Bone marrow (tissue), 2 donors: ENCODE measurements around the gene CKMT2.
"Not testable (repeated sequence)": the region's sequence is repeated elsewhere in the genome, so short reads cannot be mapped to it uniquely, and the experiment has no call there.

ENCODE experiments used
- DNase-seq, 2 donors: peaks; one replicate each; lab custom pipeline; 2025; lab: John Stamatoyannopoulos, UW

Gene CKMT2

DNA sequence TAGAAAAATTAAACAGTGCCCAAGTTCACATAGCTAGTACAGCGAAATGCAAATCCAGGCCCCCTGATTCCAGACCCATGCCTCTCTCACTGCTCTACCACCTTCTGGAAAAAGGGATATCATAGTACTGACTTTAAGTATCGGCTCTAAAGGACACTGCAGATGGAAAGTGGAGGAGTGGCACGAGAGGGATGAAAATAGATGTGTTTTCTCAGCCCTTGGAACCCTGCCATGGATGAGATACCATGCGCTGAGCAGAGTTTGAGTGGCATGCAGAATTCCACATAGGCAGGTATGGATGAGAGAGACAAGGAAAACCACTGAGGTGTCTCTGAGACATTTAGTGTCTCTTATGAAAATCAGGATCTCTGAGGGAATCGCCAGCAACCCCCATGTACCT, 18.8 kb downstream of the CKMT2 start:
- no peak for DNase-seq

DNA sequence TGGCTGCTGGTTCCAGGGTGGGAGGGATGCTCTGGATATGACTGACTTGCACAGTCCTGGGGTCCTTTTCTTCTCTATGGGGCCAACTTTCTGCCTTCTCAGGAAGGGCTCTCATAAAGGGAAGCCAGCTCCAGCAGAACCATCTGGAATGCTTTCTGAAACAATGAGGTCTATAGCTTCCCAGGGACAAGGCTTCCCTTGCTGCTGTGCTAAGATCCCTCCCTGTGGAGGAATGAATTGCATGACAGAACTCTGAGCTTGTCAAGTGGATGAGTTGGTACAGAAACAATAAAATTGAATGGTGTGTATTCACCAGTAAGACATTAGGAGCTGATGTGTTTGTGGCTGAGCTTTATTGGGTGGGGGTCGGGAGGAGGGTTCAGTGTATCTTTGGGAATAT, 19.8 kb downstream of the CKMT2 start:
- no peak for DNase-seq

DNA sequence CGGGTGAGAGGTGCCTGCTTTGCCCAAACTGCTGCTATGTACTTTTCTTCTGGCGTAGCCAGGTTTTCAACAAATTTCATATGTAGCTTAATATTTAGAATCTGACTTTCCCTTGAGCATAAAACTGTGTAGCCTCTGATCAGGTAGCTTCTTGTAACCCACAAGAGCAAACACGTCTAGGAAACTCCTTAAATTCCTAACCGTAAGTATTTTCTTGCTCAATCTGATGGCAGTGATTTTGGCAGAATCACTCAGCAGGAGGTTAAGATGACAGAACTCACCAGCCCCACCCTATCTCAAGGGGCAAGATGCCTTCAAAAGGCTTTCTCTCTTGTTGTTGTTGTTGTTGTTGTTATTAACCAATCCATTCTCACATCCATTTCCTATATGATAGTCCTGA, 20.8 kb downstream of the CKMT2 start:
- DNase-seq, result no peak

DNA sequence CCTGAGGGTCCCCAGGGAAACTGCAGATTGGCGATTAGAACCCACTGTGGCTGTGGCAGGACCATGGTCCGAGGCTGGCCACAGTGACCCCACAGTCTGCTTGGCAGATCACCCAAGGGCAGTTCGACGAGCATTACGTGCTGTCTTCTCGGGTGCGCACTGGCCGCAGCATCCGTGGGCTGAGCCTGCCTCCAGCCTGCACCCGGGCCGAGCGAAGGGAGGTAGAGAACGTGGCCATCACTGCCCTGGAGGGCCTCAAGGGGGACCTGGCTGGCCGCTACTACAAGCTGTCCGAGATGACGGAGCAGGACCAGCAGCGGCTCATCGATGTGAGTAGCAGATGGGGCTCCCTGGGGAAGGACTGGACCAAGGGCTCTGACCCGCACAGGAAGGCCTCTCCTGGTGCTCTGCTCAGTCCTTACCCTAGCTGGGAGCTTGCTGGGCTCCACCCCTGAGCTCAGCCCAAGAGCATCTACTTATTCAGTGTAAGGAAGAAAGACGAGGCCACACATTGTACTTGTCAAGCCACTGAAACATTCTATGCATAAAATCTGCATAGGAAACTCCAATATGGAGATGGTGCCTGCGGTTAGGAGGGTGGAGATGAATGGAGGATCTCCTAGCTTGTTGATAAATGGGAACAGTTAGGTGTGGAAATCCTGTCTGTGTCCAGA, 21.9 kb downstream of the CKMT2 start:
- no peak for DNase-seq

DNA sequence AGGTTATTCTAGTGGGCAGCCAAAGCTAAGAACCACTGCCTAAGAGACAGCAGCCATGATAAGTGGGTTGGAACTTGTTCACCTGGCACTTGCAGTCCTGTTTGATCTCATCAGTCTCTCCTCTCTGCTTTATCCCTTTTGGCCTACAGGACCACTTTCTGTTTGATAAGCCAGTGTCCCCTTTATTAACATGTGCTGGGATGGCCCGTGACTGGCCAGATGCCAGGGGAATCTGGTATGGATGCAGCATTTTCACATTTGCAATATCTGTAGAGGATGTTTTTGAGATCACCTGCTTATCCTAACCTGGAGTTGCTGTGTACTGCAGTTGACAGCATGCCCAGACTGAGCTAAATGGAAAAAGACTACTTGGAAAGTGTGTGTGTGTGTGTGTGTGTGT, 23.6 kb downstream of the CKMT2 start:
- no peak for DNase-seq

DNA sequence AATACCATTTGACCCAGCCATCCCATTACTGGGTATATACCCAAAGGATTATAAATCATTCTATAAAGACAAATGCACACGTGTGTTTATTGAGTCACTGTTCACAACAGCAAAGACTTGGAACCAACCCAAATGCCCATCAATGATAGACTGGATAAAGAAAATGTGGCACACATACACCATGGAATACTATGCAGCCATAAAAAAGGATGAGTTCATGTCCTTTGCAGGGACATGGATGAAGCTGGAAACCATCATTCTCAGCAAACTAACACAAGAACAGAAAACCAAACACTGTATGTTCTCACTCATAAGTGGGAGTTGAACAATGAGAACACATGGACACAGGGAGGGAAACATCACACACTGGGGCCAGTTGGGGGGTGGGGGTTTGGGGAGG, 29.7 kb downstream of the CKMT2 start:
- DNase-seq, result not testable (repeated sequence)

DNA sequence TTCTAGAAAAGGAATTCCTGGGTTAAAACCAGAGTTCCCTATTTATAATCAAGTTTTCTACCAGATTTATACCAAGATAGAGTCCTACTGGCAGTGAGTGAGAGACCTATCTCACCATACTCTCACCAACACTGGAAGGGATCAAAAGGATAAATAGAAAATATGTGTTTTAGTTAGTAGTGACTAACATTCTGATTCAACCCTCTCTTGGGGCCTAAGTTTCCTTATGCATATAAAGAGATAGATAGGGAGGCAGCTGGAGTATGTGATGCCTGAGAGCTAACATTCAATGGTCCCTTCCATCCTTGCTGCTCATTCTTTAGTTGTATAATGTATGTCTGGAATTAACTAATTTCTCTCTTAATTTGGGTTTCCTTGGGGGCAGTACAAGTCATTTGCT, 32.0 kb downstream of the CKMT2 start:
- DNase-seq, result no peak

DNA sequence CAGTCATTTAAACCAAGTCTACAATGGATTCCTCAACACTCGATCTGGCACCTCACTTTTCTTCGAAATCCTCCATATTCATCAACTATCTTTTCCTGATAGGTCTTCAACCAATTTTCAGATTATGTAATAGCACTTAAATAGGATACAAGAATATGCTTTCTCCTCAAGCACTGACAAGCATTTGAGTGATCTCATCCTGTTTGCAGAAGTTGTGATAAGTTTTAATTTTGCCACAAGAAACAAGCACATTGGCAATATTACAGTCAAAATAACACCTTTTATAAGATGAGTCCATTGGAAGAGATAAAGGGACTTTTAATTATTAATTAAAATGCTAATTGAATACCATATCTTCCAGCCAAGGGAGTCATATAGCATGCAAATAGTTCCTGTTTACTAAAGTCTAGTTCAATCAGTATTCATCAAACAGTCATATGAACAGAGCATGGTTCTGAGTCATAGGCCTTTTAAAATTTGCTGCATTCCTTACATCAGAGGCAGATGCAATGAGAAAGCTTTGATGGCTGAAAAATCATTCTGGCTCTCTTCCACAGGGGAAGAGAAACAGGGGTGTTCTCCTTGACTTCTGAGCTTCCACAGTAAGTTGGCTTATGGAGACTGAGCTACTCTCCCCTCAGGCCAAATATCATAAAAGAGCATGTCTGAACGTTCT, 35.5 kb downstream of the CKMT2 start:
- no peak for DNase-seq

DNA sequence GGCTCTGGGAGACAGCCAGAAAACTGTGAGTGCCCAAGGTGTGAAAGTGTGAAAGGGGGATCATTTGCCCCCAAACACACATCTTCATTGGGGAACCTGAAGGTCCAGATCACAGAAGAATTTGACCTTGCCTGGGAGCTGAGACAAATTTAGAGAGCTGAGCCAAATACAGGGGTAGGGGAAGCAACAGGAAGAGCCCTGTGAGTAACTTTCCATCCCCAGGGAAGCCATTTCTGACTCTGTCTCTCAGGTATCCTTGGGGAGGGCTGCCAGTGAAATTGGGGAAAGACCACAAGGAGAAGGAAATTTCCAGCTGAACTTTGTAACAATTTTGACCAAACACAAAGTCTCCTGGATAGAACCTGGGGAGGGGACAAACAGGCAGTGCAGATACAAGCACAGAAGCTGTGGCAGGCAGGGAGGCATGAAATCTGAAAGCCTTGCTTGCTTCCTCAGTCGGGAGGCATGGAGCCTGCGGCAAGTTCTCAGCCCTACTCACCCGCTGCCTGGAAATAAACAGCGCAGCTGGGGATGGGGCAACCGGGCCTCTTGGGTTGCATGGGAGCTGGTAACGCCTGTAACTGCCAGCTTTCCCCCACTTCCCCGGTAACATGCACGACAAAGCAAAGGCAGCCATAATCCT, 36.8 kb downstream of the CKMT2 start:
- no peak for DNase-seq

DNA sequence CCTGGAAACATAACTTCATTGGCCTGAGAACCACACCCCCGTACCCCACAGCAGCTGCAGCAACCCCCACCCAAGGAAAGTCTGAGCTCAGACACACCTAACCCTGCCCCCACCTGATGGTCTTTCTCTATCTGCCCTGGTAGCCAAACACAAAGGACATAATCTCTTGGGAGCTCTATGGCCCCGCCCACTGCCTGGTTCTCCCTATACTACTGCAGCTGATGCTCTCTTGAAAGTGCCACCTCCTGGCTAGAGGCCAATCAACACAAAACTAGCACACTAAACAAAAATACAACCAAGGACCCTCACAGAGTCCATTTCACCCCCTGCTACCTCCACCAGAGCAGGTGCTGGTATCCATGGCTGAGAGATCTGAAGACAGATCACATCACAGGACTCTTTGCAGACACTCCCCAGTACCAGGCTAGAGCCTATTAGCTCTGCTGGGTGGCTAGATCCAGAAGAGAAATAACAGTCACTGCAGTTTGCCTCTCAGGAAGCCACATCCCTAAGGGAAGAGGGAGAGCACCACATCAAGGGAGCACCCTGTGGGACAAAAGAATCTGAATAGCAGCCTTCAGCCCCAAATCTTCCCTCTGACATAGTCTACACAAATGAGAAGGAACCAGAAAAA, 37.4 kb downstream of the CKMT2 start:
- not testable (repeated sequence) for DNase-seq

DNA sequence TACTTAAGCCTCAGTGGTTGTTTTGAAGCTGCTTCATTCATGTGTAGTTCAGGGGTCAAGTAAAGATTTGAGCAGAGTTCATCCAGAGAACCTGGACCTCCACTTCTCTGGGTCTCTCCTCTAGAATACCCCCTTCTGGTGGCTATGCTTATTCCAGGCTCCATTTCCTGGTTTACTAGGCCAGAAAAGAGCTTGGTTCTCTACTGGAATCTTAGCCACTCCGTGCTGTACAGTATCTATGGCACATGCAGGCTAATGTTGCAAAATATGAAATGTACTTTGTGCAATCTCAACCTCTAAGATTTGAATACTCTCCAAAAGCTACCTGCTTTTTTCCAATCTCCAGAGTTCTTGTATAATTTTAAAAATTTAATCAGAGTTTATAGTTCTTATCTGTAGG, 50.9 kb downstream of the CKMT2 start:
- no peak for DNase-seq

DNA sequence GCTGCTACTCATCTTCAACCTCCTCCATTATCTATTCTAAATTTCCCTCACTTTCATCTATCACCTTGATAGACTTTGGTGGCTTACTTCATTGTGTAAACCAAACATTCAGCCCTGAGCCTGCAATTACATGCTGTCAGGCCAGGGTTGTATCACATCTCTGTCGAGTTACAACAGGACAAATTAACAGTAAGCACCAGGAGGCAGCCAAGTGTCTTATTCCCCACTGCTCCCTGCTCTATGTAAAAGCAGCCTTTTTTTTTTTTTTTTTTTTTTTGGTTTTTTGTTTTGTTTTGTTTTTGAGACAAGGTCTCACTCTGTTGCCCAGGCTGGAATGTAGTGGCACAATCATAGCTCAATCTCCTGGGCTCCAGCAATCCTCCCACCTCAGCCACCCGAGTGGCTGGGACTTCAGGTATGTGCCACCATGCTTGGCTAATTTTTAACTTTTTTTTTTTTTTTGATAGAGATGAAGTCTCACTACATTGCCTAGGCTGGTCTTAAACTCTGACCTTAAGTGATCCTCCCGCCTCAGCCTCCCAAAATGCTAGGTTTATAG, 53.0 kb downstream of the CKMT2 start:
- no peak for DNase-seq

DNA sequence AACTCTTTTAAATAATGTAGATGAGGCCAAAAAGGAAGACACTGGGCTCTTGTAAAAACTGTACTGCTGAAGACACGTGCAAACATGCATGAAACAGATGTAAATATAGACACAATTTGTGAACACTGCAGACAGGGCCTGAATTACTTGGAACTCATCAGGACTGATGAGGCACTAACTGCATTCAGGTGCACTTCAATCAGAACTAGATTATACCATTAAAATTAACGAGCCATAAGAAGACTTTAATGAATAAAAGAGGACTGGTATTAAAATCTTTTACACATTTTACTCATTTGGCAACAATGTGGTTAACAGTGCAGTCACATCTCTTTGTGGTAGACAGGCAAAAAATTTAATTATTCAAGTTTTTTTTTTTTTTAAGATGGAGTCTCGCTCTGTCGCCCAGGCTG, 54.9 kb downstream of the CKMT2 start:
- DNase-seq, result no peak

DNA sequence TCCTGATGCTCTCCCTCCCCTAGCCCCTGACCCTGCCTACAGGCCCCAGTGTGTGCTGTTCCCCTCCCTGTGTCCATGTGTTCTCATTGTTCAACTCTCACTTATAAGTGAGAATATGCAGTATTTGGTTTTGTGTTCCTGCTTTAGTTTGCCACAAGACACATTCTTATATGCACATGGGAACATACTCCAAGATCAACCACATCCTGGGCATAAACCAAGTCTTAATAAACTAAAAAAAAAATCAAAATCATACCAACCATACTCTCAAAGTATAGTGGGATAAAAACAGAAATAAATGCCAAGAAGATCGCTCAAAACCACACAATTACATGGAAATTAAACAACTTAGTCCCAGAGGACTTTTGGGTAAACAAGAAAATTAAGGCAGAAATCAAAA, 57.0 kb downstream of the CKMT2 start:
- no peak for DNase-seq

DNA sequence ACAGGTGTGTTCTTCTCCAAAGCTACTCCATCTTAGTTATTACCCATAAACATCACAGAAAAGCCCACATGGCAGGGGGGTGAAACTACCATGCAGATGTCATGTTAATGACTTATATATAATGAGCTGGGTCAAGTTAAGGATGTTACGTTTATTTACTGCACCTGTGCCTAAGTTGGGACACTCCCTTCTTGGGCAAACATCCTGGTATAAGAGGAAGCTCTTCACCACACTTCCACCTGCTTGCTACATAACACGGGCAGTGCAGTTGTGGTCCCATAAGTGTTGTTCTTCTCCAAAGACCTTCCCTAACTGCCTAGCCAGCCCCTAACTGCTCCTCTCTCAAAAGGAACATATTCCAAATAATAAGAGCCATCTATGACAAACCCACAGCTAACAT, 59.0 kb downstream of the CKMT2 start:
- DNase-seq, result no peak

DNA sequence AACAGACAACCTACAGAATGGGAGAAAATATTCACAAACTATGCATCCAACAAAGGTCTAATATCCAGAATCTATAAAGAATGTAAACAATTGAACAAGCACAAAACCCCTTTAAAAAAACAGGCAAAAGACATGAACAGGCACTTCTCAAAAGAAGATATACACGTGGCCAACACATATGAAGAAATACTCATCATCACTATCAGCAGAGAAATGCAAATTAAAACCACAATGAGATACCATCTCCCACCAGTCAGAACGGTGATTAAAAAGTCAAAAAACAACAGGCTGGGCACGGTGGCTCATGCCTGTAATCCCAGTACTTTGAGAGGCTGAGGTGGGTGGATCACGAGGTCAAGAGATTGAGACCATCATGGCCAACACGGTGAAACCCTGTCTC, 60.9 kb downstream of the CKMT2 start:
- not testable (repeated sequence) for DNase-seq

DNA sequence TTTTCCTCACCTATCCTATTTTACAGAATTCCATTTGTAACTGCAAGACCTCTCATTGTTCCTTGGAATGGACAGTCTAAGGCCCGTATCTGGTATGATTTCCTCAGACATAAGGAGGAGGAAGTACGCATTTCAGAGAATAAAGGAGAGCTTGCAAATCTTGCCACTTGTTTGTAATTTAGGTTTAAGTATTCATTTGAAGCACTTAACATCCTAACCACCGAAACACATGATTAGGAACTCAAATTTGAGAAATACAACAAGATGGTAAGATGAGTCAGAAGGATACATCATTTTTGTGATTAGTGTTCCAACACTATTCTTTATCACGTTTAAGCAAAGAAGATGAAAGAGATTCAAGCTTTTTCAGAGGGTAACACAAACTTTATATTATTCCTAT, 64.4 kb downstream of the CKMT2 start:
- no peak for DNase-seq

DNA sequence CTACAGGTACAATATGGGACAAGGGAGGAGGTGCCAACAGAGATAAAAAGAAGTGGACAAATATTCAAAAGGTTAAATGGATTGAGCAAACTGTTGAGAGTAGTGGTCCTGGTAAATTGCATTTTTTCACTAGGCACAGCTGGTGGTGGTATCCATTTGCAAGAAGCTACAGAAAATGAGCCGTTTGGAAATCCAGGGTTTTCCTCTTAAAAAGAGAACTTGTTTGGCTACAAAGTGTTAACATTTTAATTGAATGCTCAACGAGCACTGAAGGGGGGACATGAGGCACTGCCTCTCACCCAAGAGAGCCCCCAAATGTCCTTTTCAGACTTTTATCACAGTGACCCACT, 67.8 kb downstream of the CKMT2 start:
- no peak for DNase-seq

DNA sequence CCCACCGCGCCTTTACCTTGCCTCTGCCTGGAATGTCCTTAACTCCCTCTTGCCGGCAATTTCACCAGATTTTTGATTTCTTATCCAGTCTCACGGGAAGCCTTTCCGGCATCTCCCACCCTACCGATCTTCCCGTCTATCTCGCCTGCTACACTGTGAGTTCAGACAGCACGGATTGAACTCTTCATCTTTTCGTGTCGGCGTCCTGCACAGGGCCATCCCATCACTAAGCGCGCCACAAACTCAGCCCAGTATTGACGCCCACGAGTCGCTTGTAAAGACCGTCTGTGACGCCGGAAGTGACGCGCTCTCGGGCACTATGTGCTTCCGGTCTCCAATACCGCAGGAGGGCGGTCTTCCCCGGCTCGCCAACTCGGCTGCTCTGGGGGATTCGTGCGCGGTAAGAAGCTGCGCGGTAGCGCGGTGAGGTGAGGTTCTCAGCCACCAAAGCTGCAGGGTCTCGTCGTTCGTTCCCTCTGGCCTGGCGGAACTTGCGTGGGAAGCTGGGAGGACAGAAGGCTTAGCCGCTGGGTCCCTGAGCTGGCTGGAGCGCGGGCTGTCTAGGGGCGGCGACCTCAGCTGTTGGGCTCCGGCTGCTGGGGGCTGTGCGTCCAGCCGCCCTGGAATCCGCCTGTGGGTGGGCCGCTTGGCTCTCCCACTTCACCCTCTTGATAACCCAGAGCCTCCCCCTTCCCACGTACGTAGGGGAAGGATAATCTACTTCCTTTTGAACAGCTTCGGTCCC, 68.3 kb downstream of the CKMT2 start, which contains the start of gene ZCCHC9:
TSS of gene ZCCHC9 (plus strand) at position 317 of the 745 bp plus-strand sequence. CDS start 3,171 bp downstream, outside the sequence.
- peak; percentile 78 to 91 for DNase-seq

DNA sequence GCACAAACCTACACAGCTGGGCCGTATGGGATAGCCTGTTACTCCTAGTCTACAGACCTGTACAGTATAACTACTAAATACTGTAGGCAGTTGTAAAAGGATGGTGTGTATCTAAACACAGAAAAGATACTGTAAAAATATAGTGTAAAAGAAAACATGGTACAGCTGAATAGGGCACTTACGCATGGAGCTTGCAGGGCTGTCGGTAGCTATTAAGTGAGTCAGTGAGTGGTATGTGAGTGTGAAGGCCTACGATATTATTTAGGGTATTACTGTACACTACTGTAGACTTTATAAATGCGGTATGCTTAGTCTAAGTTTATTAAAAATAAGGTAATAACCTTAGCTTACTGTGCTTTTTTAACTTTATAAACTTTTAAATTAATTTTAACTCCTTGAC, 69.5 kb downstream of the CKMT2 start:
- DNase-seq, result no peak

DNA sequence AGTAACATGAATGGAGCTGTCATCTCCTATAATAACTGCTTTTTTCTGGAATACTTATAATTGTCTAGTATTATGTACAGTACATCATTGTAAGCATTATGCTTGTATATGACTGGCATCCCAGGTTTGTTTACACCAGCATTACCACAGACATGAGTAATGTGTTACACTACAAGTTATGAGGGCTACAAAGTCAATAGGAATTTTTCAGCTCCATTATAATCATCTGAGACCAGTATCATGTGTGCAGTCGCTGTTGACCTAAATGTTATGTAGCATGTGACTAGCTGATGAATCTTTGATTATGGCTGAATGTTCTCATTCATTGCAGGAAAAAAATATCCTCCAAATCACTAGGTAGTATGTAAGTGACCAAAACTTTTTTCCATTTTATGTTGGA, 70.4 kb downstream of the CKMT2 start:
- DNase-seq, result no peak

DNA sequence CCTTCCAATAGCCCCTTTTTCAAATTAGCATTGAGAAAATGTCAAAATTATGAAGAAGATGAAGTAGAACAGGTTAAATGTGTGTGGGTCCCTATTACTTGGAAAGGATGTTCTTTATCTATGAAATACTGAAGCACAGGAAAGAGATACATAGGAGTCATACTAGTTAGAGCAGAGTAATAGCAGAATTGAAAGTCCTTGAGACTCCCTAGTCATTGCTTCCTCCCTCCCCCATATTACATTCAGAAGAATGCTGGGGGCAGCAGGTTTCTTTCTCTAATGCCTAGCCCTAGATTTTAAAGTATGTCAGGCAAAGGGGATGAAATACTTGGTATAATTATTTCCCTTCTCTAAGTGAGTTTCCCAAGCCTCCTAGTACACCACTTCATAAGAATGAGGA, 72.7 kb downstream of the CKMT2 start:
- DNase-seq, result no peak
